ENCODE data around the gene POLR1A. TPM values are rescaled to one million over a fixed set of nuclear protein-coding genes. Genes with fewer than 3 reads are reported as not detected.
"Not testable (repeated sequence)": the region's sequence is repeated elsewhere in the genome, so short reads cannot be mapped to it uniquely, and the experiment has no call there.

Gene POLR1A
- total RNA-seq, 3 donors from 2014 or later = 12.4 to 19.4 (median 13.1) TPM

DNA sequence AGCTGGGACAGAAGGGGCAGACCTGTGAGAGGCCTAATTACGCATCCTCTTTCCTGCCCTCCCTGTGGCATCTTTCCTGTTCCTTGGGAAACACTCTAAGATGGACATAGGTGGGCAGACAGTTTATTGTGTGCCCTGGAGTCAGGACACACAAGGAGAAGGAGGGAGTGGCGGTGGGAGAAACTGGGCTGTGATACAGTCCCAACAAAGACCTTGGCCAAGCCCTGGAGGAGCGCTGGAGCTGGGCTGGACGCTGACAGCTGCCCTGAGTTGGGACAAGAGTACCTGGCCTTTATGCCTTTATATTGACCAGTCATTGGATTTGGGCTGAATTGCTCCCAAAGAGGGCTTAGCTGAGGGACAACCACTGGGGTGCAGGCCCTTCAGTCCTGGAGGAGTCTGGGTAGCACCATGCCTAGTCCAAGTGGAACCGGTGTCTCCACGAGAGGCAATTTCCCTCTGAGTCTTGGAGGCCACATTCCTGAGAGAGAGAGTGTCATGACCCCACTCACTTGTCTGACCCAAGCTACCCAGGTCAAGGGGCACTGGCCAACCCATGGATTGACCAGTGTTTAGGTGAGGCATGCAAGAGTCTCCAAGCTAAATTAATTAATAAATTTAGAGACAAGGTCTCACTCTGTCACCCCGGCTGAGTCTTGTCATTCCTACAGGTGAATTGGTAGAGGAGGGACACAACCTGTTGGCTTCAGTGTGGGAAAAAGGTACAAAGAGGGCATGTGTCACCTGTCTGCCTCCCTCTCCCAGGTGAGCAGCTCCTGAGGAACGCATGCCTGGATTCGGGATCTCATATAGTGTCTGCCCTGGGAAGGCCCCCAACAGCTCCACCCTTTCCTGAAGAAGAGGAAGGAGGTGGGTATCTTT lies 109.8 kb downstream of the POLR1A start:
- intact Hi-C loops (cut with DNase I; ENCODE audit: low total_unique reads) = no loop called here
- Histone ChIP-seq H3K27me3 (no peaks in the 10 kb centered on the region), H3K36me3 (no peaks in the 10 kb centered on the region), H3K4me3 (no peak overlapping the region), H3K4me1 (peaks cover 9 to 11% of the 10 kb centered on the region in 2 donors), H3K9me3 (no peaks in the 10 kb centered on the region), H3K27ac (peak overlapping the region; percentile 62 to 91)
- peak; percentile 12 to 20 for DNase-seq (ENCODE audit: low spot score in 2 of 2)
- TF ChIP-seq, protein P1, sequence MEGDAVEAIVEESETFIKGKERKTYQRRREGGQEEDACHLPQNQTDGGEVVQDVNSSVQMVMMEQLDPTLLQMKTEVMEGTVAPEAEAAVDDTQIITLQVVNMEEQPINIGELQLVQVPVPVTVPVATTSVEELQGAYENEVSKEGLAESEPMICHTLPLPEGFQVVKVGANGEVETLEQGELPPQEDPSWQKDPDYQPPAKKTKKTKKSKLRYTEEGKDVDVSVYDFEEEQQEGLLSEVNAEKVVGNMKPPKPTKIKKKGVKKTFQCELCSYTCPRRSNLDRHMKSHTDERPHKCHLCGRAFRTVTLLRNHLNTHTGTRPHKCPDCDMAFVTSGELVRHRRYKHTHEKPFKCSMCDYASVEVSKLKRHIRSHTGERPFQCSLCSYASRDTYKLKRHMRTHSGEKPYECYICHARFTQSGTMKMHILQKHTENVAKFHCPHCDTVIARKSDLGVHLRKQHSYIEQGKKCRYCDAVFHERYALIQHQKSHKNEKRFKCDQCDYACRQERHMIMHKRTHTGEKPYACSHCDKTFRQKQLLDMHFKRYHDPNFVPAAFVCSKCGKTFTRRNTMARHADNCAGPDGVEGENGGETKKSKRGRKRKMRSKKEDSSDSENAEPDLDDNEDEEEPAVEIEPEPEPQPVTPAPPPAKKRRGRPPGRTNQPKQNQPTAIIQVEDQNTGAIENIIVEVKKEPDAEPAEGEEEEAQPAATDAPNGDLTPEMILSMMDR (IDR thresholded peaks at IDR 0.05) = no peak
- no peak for TF ChIP-seq POLR2AphosphoS5 (IDR thresholded peaks at IDR 0.05)
- no peak for TF ChIP-seq POLR2A (IDR thresholded peaks at IDR 0.05)

DNA sequence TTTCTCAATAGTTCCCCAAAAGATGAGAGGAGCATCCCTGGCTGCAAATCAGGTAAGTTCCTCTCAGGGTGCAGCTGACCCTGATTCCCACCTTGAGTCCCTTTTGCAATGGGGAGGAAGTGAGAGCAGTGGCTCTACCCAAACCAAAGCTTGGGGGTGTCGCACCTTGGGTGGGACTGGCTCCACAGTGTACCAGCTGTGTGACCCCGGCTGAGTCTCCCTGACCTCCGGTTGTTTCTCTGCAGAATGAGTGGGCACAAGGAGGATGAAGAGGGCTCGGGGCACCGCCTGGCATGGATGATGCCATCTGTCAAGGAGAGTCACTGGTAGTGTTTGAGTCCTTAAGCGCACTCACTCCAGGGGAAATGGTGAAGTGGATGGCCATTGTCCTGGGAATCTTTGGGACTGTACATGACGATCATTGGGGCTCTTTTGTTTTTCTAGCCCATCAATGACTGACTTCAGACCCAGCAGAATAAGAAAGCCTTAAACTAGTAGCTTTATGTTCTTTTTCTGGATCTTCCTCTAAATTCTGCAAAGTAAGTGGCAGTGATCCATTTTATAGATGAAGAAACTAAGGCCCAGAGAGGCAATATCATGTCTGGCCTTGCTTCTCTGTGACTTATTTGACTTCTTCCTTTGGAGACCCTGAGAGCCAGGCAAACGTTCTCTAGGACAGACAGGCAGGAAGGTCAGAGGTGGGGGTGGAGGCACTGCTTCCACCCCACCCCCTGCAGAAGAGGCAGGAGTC lies 110.6 kb downstream of the POLR1A start:
- Histone ChIP-seq H3K4me1 (peaks cover 9 to 11% of the 10 kb centered on the region in 2 donors), H3K4me3 (no peak overlapping the region), H3K36me3 (no peaks in the 10 kb centered on the region), H3K27me3 (no peaks in the 10 kb centered on the region), H3K9me3 (no peaks in the 10 kb centered on the region), H3K27ac (peak overlapping the region in 1 of 2 donors; percentile 91)
- no peak for TF ChIP-seq POLR2A (IDR thresholded peaks at IDR 0.05)
- TF ChIP-seq POLR2AphosphoS5 (IDR thresholded peaks at IDR 0.05) = no peak
- peak; percentile 15 to 43 for DNase-seq (ENCODE audit: low spot score in 2 of 2)
- intact Hi-C loops (cut with DNase I; ENCODE audit: low total_unique reads) = no loop called here

DNA sequence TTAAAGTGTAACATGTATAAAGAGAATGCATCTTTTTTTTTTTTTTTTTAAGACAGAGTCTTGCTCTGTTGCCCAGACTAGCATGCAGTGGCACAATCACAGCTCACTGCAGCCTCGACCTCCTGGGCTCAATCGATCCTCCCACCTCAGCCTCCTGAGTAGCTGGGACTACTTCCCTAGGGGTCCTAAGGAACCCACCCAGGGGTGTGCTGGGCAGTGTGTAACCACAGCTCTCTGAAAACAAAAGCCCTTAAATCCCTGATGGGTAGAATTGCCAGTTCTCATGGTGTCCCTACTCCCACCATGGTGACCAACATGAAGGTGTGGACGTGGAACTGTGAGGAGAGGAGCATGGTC lies 111.3 kb downstream of the POLR1A start:
- Histone ChIP-seq H3K36me3 (no peaks in the 10 kb centered on the region), H3K27ac (peak overlapping the region in 1 of 2 donors; percentile 43), H3K4me1 (peaks cover 7 to 11% of the 10 kb centered on the region in 2 donors), H3K27me3 (no peaks in the 10 kb centered on the region), H3K9me3 (no peaks in the 10 kb centered on the region), H3K4me3 (no peak overlapping the region)
- intact Hi-C loops (cut with DNase I; ENCODE audit: low total_unique reads) = no loop called here
- TF ChIP-seq, protein P1 (IDR thresholded peaks at IDR 0.05) = no peak
- TF ChIP-seq POLR2AphosphoS5 (IDR thresholded peaks at IDR 0.05) = no peak
- TF ChIP-seq POLR2A (IDR thresholded peaks at IDR 0.05) = no peak
- peak in 1 of 2 donors; percentile 10 for DNase-seq (ENCODE audit: low spot score in 2 of 2)

DNA sequence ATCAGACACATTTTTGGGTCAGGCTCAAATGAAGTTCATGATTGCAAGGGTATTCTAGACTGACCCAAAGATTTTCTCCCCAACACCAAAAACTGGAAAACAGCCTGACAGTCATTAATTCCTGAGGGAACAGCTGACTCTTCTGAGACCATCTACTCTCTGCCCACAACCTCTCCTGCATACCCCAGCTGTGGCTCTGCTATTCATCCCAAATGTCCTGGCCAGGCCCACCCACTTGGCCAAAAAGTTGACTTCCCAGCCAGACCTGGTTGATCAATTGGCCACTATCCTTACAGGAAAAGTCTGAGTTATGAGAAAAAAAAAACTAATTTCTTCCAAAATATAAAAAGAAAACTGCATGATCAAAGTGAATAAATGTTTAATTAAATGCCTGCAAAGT lies 113.1 kb downstream of the POLR1A start:
- DNase-seq (ENCODE audit: low spot score in 2 of 2) = peak in 1 of 2 donors; percentile 12
- H3K27me3 ChIP-seq = no peaks in the 10 kb centered on the region
- intact Hi-C loops (cut with DNase I; ENCODE audit: low total_unique reads) = no loop called here
- TF ChIP-seq POLR2A (IDR thresholded peaks at IDR 0.05) (no peak), POLR2AphosphoS5 (IDR thresholded peaks at IDR 0.05) (no peak)
- TF ChIP-seq, protein P1 (IDR thresholded peaks at IDR 0.05) = no peak
- H3K27ac ChIP-seq = no peak overlapping the region
- H3K36me3 ChIP-seq = no peaks in the 10 kb centered on the region
- H3K4me3 ChIP-seq = no peak overlapping the region
- peaks cover 5 to 11% of the 10 kb centered on the region in 2 donors for H3K4me1 ChIP-seq
- no peaks in the 10 kb centered on the region for H3K9me3 ChIP-seq

DNA sequence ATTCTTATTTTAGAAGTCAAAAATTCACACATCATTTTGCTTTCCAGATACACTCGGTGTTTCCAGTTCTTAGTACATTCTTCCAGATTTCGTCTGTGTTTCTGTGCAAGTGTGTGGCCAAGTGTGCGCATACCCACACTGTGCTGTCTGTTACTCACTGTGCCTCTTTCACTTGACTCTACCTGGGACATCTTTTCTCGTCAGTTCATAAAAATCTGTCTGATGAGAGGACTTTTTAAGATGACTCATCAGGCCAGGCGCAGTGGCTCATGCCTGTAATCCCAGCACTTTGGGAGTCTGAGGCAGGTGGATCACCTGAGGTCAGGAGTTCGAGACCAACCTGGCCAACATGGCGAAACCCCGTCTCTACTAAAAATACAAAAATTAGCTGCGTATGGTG lies 113.6 kb downstream of the POLR1A start:
- intact Hi-C loops (cut with DNase I; ENCODE audit: low total_unique reads); H3K27ac ChIP-seq; H3K4me3 ChIP-seq; H3K36me3 ChIP-seq; H3K27me3 ChIP-seq; DNase-seq (ENCODE audit: low spot score in 2 of 2); H3K9me3 ChIP-seq; H3K4me1 ChIP-seq: not testable (repeated sequence)

DNA sequence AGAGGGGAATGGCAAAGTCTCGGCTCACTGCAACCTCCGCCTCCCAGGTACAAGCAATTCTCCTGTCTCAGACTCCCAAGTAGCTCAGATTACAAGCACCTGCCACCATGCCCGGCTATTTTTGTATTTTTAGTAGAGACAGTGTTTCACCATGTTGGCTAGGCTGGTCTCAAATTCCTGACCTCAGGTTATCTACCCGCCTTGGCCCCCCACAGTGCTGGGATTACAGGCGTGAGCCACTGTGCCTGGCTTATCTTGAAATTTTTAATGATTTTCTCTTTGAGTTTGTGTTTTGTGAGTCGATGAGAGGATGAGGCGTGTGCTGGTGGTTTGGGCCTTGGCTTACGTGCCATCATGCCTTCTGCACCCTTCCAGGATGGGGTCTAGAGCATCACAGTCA lies 115.6 kb downstream of the POLR1A start:
- Histone ChIP-seq H3K9me3 (no peaks in the 10 kb centered on the region), H3K27me3 (no peaks in the 10 kb centered on the region), H3K4me1 (no peaks in the 10 kb centered on the region), H3K4me3 (no peak overlapping the region), H3K27ac (no peak overlapping the region), H3K36me3 (no peaks in the 10 kb centered on the region)
- intact Hi-C loops (cut with DNase I; ENCODE audit: low total_unique reads) = no loop called here
- DNase-seq (ENCODE audit: low spot score in 2 of 2) = no peak
- TF ChIP-seq POLR2A (IDR thresholded peaks at IDR 0.05) = no peak
- TF ChIP-seq, protein P1 (IDR thresholded peaks at IDR 0.05) = no peak
